ENCODE results near the gene ASH1L. TPM values are rescaled to one million over a fixed set of nuclear protein-coding genes. Genes with fewer than 3 reads are reported as not detected.

Gene ASH1L
- total and polyA plus RNA-seq, 9 of the 15 experiments (the other 6 are each of a cell fraction or from before 2014, with no cell fraction given): 2.0 to 23.3 (median 14.6) TPM

DNA sequence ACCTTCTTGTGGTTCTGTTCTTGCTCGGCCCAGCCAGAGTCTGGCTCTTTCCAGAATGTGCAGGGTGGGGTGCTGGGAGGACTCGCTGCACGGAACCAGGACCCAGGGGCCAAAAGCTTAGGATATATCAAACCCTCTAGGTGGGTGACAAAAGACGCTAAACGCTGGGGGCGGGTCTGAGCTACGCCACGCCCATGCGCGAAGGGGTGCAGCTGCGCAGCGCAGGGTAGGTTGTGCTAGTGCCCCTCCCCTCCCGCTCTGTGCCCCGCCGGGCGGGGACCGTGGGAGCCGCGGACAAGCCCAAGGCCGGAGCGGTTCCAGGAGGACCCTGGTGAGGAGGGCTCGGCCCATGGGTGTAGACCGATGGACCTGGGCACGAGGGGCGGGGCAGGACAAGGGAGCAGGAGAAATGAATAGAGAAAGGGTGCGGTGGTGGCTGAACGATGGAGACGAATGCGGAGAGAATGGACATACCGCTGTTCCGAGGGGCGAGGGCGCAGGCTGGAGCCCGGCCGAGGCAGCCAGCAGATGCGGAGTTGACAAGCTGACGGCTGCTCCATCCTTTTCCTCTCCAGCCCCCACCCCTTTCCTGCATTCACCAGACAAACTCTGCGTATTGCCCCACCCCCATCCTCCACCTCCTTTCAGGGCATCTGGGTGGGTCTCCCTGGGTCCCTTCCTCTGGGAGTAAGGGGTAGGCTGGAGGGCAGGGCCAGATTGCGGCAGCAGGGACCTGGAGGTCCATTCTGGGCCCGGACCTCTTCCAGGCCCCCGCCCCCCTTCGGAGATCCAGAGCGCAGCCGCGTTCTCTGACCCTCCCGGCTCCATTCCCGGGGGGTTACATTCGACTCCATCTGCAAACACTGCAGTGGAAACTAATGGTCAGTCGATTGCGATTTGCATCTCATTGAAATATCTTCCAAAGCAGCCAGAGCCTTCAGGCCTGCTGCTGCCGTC lies 241.7 kb downstream of the ASH1L start, which contains the start of gene RUSC1 (continued):
- TF ChIP-seq, protein P1, sequence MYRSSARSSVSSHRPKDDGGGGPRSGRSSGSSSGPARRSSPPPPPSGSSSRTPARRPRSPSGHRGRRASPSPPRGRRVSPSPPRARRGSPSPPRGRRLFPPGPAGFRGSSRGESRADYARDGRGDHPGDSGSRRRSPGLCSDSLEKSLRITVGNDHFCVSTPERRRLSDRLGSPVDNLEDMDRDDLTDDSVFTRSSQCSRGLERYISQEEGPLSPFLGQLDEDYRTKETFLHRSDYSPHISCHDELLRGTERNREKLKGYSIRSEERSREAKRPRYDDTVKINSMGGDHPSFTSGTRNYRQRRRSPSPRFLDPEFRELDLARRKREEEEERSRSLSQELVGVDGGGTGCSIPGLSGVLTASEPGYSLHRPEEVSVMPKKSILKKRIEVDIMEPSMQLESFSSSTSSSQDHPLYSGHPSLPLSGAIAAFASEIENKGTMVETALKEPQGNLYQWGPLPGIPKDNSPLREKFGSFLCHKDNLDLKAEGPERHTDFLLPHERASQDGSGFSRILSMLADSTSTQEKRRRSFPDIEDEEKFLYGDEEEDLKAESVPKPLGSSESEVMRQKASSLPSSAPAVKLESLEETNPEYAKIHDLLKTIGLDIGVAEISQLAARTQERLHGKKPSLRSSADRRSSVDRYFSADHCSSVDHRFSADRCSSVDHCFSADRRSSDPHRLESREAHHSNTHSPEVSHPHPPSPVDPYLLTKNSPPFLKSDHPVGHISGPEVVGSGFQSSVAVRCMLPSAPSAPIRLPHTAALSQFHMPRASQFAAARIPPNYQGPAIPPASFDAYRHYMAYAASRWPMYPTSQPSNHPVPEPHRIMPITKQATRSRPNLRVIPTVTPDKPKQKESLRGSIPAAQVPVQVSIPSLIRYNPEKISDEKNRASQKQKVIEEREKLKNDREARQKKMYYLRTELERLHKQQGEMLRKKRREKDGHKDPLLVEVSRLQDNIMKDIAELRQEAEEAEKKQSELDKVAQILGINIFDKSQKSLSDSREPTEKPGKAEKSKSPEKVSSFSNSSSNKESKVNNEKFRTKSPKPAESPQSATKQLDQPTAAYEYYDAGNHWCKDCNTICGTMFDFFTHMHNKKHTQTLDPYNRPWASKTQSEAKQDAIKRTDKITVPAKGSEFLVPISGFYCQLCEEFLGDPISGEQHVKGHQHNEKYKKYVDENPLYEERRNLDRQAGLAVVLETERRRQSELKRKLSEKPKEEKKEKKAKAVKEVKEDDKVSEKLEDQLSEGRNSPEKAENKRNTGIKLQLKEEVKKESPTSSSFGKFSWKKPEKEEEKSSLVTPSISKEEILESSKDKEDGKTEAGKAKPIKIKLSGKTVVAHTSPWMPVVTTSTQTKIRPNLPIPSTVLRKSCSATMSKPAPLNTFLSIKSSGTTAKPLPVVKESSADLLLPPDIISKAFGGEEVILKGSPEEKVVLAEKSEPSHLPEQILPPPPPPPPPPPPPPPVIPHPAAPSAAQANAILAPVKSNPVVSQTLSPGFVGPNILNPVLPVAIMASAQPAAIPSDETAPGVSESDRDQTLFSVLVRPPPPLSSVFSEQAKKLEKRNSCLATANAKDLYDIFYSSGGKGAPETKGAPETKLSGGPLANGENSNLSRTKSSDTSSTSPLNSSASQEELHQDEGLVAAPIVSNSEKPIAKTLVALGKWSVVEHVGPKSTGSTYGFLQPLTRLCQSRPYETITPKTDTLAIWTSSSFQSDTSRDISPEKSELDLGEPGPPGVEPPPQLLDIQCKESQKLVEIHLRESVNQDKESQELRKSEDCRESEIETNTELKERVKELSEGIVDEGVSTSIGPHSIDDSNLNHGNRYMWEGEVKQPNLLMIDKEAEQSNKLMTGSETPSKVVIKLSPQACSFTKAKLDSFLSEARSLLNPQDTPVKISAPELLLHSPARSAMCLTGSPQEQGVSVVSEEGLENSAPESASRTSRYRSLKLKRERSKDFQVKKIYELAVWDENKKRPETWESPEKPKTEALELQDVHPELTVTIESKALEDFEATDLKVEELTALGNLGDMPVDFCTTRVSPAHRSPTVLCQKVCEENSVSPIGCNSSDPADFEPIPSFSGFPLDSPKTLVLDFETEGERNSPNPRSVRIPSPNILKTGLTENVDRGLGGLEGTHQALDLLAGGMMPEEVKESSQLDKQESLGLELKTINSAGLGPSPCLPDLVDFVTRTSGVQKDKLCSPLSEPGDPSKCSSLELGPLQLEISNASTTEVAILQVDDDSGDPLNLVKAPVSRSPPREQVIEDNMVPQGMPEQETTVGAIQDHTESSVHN (IDR thresholded peaks at IDR 0.05; ENCODE audit: borderline replicate concordance in 1 of 2, low read depth in 1 of 2): no peak
- no peak for TF ChIP-seq PHF21A (IDR thresholded peaks at IDR 0.05; ENCODE audit: borderline replicate concordance, low read depth)
- TF ChIP-seq SNRNP70 (optimal IDR thresholded peaks at IDR 0.05; ENCODE audit: low read depth, low read length): no peak
- TF ChIP-seq HOMEZ (CRISPR knock-in tag; IDR thresholded peaks at IDR 0.05): no peak
- no peak for TF ChIP-seq TBL1XR1 (IDR thresholded peaks at IDR 0.05; ENCODE audit: low read length in 2 of 2)
- no peak for TF ChIP-seq ZKSCAN3 (CRISPR knock-in tag; IDR thresholded peaks at IDR 0.05)
- TF ChIP-seq ZBTB49 (CRISPR knock-in tag; IDR thresholded peaks at IDR 0.05; ENCODE audit: borderline replicate concordance): no peak
- TF ChIP-seq MYC (IDR thresholded peaks at IDR 0.05; ENCODE audit: low read depth, low read length): peak; percentile 46; the same call in 1 of the 2 replicates
- TF ChIP-seq MYC (CRISPR knock-in tag; IDR thresholded peaks at IDR 0.05; ENCODE audit: borderline replicate concordance, low read depth): no peak
- no peak for TF ChIP-seq ZNF740 (CRISPR knock-in tag; IDR thresholded peaks at IDR 0.05)
- no peak for TF ChIP-seq ZNF740 (tag; IDR thresholded peaks at IDR 0.05)
- no peak for TF ChIP-seq NR2C1 (IDR thresholded peaks at IDR 0.05)
- no peak for TF ChIP-seq NR2C1 (tag; IDR thresholded peaks at IDR 0.05)
